Type B pancreatic cell (in vitro differentiated cells): ENCODE results near the gene CSAD. TPM values are rescaled to one million over a fixed set of nuclear protein-coding genes. Genes with fewer than 3 reads are reported as not detected.
"Not testable (repeated sequence)": the region's sequence is repeated elsewhere in the genome, so short reads cannot be mapped to it uniquely, and the experiment has no call there.

ENCODE experiments used
- DNase-seq: peaks from one replicate; pipeline ENCODE4 v3.0.0; 2021; ENCODE audit warnings: mixed read lengths; ENCODE audit not compliant: unreplicated experiment; ENCODE audit errors: extremely low spot score
- H3K27ac Mint-ChIP-seq: 2 replicates; pipeline ENCODE4 v1.8.0; 2021; ENCODE audit warnings: mild to moderate bottlenecking, mixed read lengths
- H3K27me3 Mint-ChIP-seq: 2 replicates; pipeline ENCODE4 v1.8.0; 2021; ENCODE audit warnings: mixed read lengths
- H3K36me3 Mint-ChIP-seq: 2 replicates; pipeline ENCODE4 v1.8.0; 2021; ENCODE audit warnings: mixed read lengths
- H3K4me1 Mint-ChIP-seq: one replicate; pipeline ENCODE4 v1.8.0; 2021; ENCODE audit warnings: mixed read lengths; ENCODE audit not compliant: unreplicated experiment
- H3K4me3 Mint-ChIP-seq: 2 replicates; pipeline ENCODE4 v1.8.0; 2021; ENCODE audit warnings: mild to moderate bottlenecking, mixed read lengths
- H3K9me3 Mint-ChIP-seq: 2 replicates; pipeline ENCODE4 v1.8.0; 2021; ENCODE audit warnings: mixed read lengths
- total RNA-seq: library from RNA; stranded (reverse); gene quantifications from 2 replicates; pipeline ENCODE4 v1.2.1, GENCODE V29; 2021; ENCODE audit warnings: low replicate concordance
- TF ChIP-seq, protein P1 (sequence below): fragments of 200-600 bp; sonication (generic); conservative IDR thresholded peaks from 2 replicates; pipeline ENCODE4 v1.5.0; 2021; ENCODE audit warnings: antibody characterized with exemption, mild to moderate bottlenecking

Gene CSAD
- total RNA-seq, 1 donor from 2014 or later = 49.3 TPM

DNA sequence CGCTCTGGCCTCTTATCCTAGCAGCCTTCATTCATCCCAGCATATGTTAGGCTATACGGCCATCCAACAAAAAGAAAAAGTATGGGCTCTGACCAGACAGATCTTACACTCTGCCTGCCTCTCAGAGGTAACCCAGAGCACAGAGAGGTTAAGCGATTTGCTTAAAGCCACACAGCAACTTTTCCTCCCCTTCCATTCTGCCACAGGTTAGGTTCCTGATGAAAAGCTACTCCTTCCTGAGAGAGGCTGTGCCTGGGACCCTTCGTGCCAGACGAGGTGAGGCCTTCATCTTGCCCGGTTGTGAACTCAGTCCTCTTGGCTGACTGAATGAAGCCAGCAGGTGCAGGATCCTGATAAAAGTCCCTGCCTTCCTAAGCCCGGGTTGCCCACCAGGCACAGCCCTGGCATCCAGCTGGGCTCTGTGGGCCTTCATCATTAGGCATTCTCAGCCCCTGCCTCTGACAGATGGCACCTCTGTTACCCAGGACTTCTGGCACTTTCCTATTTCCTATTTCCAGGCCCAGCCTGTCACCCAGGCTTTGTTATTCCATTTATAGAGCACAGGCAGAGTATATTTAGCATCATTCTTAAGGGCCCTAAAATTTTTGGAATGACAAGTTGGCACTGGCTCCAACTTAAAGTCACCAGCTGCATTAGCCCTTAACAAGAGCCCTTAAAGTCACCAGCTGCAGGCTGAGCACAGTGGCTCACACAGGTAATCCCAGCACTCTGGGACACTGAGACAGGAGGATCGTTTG lies 64.7 kb downstream of the CSAD start:
- TF ChIP-seq, protein P1, sequence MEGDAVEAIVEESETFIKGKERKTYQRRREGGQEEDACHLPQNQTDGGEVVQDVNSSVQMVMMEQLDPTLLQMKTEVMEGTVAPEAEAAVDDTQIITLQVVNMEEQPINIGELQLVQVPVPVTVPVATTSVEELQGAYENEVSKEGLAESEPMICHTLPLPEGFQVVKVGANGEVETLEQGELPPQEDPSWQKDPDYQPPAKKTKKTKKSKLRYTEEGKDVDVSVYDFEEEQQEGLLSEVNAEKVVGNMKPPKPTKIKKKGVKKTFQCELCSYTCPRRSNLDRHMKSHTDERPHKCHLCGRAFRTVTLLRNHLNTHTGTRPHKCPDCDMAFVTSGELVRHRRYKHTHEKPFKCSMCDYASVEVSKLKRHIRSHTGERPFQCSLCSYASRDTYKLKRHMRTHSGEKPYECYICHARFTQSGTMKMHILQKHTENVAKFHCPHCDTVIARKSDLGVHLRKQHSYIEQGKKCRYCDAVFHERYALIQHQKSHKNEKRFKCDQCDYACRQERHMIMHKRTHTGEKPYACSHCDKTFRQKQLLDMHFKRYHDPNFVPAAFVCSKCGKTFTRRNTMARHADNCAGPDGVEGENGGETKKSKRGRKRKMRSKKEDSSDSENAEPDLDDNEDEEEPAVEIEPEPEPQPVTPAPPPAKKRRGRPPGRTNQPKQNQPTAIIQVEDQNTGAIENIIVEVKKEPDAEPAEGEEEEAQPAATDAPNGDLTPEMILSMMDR = no peak
- Mint-ChIP-seq H3K9me3 (no peaks in the 10 kb centered on the region), H3K36me3 (no peaks in the 10 kb centered on the region), H3K4me3 (no peak overlapping the region), H3K4me1 (peaks cover 5% of the 10 kb centered on the region), H3K27me3 (peaks cover 7% of the 10 kb centered on the region), H3K27ac (no peak overlapping the region)
- DNase-seq = no peak

DNA sequence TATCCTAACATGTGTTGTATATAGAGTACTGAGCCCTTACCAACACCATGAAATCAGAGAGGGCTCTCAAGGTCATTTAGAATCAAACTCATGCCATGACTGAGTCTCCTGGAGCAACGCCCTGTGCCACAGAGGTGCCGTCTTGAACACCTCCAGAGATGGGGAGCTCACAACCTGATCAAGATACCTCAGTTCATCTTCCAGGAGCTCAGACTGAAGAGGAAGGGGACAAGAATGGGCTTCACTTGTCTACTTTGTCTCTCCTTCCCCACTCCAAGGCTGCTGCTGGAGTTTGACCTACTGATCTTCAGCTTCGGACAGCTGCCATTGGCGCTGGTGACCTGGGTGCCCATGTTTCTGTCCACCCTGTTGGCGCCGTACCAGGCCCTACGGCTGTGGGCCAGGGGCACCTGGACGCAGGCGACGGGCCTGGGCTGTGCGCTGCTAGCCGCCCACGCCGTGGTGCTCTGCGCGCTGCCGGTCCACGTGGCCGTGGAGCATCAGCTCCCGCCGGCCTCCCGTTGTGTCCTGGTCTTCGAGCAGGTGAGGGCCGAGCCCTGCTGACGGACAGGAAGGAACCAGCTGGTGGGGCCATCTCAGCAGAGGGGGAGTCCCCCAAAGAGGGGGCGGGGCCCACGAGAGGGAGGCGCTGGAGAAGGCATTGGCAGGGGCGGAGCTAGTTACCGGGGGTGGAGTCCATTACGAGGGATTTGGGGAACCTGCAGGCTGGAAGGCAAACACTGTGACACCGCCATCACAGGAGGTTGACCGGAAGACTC lies 65.4 kb downstream of the CSAD start:
- peaks cover 7% of the 10 kb centered on the region for H3K27me3 Mint-ChIP-seq
- TF ChIP-seq, protein P1 = no peak
- H3K9me3 Mint-ChIP-seq = no peaks in the 10 kb centered on the region
- H3K4me3 Mint-ChIP-seq = no peak overlapping the region
- H3K27ac Mint-ChIP-seq = no peak overlapping the region
- peaks cover 5% of the 10 kb centered on the region for H3K4me1 Mint-ChIP-seq
- DNase-seq = no peak
- H3K36me3 Mint-ChIP-seq = no peaks in the 10 kb centered on the region

DNA sequence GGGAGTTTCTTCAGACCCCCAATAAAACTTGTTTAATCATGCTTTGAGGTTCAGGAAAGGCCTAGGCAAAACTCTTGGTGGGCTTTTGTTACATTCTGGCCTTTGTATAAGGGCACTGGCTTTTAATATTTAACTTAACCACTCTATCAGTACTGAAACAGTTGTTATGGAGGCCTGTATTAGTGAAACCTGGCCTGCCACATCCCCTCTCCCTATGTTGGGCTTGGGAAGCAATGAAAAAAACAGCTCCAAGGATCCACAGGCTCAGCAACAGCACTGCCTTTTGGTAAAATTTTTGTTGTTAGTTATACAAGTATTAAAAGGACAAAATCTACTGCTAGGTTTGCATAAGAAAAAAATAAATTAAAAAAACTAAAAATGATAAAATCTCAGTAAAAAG lies 66.8 kb downstream of the CSAD start:
- Mint-ChIP-seq H3K27me3 (peaks cover 3% of the 10 kb centered on the region), H3K36me3 (no peaks in the 10 kb centered on the region), H3K27ac (peak overlapping the region; percentile 29), H3K4me1 (peaks cover 5% of the 10 kb centered on the region), H3K4me3 (no peak overlapping the region), H3K9me3 (no peaks in the 10 kb centered on the region)
- DNase-seq = no peak
- TF ChIP-seq, protein P1 = no peak

DNA sequence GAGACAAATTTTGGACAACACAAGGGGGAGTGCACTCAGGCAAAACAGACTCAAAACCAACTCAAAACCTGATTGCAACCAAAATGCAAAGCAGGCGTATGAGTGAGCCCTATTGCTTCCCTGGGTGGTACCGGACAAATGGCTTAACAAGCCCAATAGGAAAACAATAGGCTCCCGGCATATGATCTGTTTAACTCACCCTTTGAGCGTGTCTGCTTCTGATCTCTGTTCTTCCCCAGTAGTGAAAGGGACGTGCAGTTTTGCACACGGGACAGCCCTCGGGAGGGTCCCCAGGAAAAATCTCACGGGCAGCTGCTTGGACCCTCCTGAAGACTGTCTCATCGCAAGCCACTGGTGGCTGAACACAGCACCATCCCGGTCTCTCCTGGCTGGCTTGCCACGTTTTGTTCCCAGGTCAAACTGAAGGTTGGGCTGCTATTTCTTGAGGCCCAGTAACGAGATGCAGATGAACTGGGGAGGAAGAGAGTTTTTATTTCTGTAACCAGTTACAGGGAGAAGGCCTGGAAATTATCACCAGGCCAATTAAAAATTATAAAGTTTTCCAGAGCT lies 67.5 kb downstream of the CSAD start:
- Mint-ChIP-seq H3K4me1 (peaks cover 5% of the 10 kb centered on the region), H3K27ac (no peak overlapping the region), H3K9me3 (no peaks in the 10 kb centered on the region), H3K4me3 (peak overlapping the region; percentile 63), H3K27me3 (no peaks in the 10 kb centered on the region), H3K36me3 (no peaks in the 10 kb centered on the region)
- no peak for DNase-seq
- TF ChIP-seq, protein P1 = no peak

DNA sequence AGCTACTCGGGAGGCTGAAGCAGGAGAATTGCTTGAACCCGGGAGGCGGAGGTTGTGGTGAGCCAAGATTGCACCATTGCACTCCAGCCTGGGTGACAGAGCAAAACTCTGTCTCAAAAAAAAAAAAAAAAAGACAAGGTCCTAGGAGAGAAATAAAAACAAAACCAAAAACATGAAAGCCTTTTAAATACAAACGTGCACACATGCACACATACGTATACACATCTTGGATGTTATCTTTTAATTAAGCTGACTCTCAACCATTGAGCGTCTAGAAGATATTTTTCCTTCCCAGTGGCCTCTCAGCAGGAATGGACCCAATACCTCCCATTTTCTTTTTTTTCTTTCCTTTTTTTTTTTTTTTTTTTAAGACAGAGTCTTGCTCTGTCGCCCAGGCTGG lies 68.3 kb downstream of the CSAD start:
- H3K27me3 Mint-ChIP-seq, H3K27ac Mint-ChIP-seq, H3K4me1 Mint-ChIP-seq, DNase-seq, H3K36me3 Mint-ChIP-seq, H3K4me3 Mint-ChIP-seq, H3K9me3 Mint-ChIP-seq: not testable (repeated sequence)

Other genes with a start within 250 kb of the CSAD start
- 480 and 1,293 TPM in 2 replicates for gene KRT18, start 231.8 kb downstream of the CSAD start, total RNA-seq
- gene EIF4B, start 174.5 kb downstream of the CSAD start, total RNA-seq = 450 and 521 TPM in 2 replicates
- 3.5 and 21.8 TPM in 2 replicates for gene TNS2, start 130.9 kb downstream of the CSAD start, total RNA-seq
- 22.1 and 43.0 TPM in 2 replicates for gene SPRYD3, start 101.5 kb downstream of the CSAD start, total RNA-seq
- 25.1 and 40.3 TPM in 2 replicates for gene IGFBP6, start 83.3 kb downstream of the CSAD start, total RNA-seq
- 0.97 and 1.9 TPM in 2 replicates for gene SOAT2, start 77.4 kb downstream of the CSAD start, total RNA-seq
- 49.2 and 72.2 TPM in 2 replicates for gene ZNF740, start 203 bp downstream of the CSAD start, total RNA-seq
- gene ITGB7, start 26.3 kb upstream of the CSAD start, total RNA-seq = 3.2 and 4.2 TPM in 2 replicates
- gene RARG, start 51.3 kb upstream of the CSAD start, total RNA-seq = 74.5 and 89.9 TPM in 2 replicates
- gene ESPL1, start 87.4 kb upstream of the CSAD start, total RNA-seq = 35.1 and 50.0 TPM in 2 replicates
- 316 and 336 TPM in 2 replicates for gene PFDN5, start 114.6 kb upstream of the CSAD start, total RNA-seq
- gene MYG1, start 118.8 kb upstream of the CSAD start, total RNA-seq = 44.3 and 58.6 TPM in 2 replicates
- 54.7 and 75.4 TPM in 2 replicates for gene AAAS, start 140.7 kb upstream of the CSAD start, total RNA-seq
- gene SP7, start 155.4 kb upstream of the CSAD start, total RNA-seq = 0.22 TPM in 1 of 2 replicates, not detected in the other
- 82.9 and 99.5 TPM in 2 replicates for gene SP1, start 199.3 kb upstream of the CSAD start, total RNA-seq
- gene AMHR2, start 242.9 kb upstream of the CSAD start, total RNA-seq = 1.6 and 2.4 TPM in 2 replicates